Body of pancreas (tissue), 4 donors: ENCODE results near the gene ZNF516. TPM values are rescaled to one million over a fixed set of nuclear protein-coding genes. Genes with fewer than 3 reads are reported as not detected.

Experiments used
- ATAC-seq: fragments of 150-250 bp; one replicate; pipeline ENCODE4 v1.9.1; 2016
- DNase-seq, 4 donors: peaks; one replicate each; pipeline ENCODE4 v3.0.0-alpha.2; 2019
- H3K27ac ChIP-seq, 4 donors: fragments of 200-600 bp; sonication (generic); 1 replicate in 3 of 4; 2 replicates in 1 of 4; pipeline versions ENCODE4 v1.5.1 to v1.6.1; 2016 to 2019; ENCODE audit warnings: mild to moderate bottlenecking in 1 of 4, mixed read lengths in 1 of 4, moderate library complexity in 1 of 4
- H3K27me3 ChIP-seq, 2 donors: fragments of 200-600 bp; sonication (generic); one replicate each; pipeline ENCODE4 v1.6.0; 2016; ENCODE audit warnings: mild to moderate bottlenecking in 1 of 2
- H3K36me3 ChIP-seq, 2 donors: fragments of 200-600 bp; sonication (generic); replicated peaks in 1 of 2; 2 replicates each; pipeline ENCODE4 v1.5.1; 2016; ENCODE audit warnings: low read depth in 2 of 2; ENCODE audit not compliant: insufficient read depth in 1 of 2
- H3K4me1 ChIP-seq: fragments of 200-600 bp; sonication (generic); one replicate; pipeline ENCODE4 v1.6.0; 2016
- H3K4me3 ChIP-seq, 2 donors: fragments of 200-600 bp; sonication (generic); 1 replicate in 1 of 2; 2 replicates in 1 of 2; pipeline ENCODE4 v1.5.1; 2016 to 2019
- H3K9me3 ChIP-seq, 3 donors: fragments of 200-600 bp; sonication (generic); 1 replicate in 2 of 3; 2 replicates in 1 of 3; pipeline ENCODE4 v1.5.1; 2016
- CTCF ChIP-seq, 7 experiments: fragments of 450-650 bp in 4 of 7; fragments of 200-600 bp in 3 of 7; sonication (generic) in 3 of 7; IDR thresholded peaks; one replicate each; pipeline ENCODE4 v1.5.1; 2016 to 2019; ENCODE audit warnings: antibody characterized with exemption in 7 of 7
- POLR2A ChIP-seq, 3 donors: fragments of 450-650 bp; IDR thresholded peaks; one replicate each; pipeline ENCODE4 v1.6.1; 2016; ENCODE audit warnings: antibody characterized with exemption in 3 of 3, mild to moderate bottlenecking in 2 of 3
- WGBS, 2 donors: methylation state at CpG; one replicate each; pipeline ENCODE4 v1.1.5; 2017; 5-methylcytosine and 5-hydroxymethylcytosine counted together
- intact Hi-C: fragments of 100-400 bp; cut with DNase I; formaldehyde crosslinking; loops from one replicate; pipeline ENCODE4 v1.15.1; 2023
- total RNA-seq, 2 donors: library from RNA; depleted of rRNA; stranded (reverse); fragments of >200 nt; gene quantifications; one replicate each; pipeline ENCODE4 v1.1.0, GENCODE V29; 2016

Gene ZNF516
- total RNA-seq, 2 donors from 2014 or later, result 13.5 to 16.5 TPM

GRCh38 chr18:76338088-76338487 is 157.0 kb downstream of the ZNF516 start:
- Histone ChIP-seq H3K27ac (no peak overlapping the region), H3K9me3 (no peaks in the 10 kb centered on the region), H3K27me3 (no peaks in the 10 kb centered on the region), H3K36me3 (no peaks in the 10 kb centered on the region), H3K4me3 (no peak overlapping the region), H3K4me1 (no peaks in the 10 kb centered on the region)
- DNase-seq (no peak), ATAC-seq (no peak)
- no peak for TF ChIP-seq CTCF (IDR thresholded peaks at IDR 0.05)
- TF ChIP-seq POLR2A (IDR thresholded peaks at IDR 0.05), result no peak
- intact Hi-C loops, result no loop called here
- WGBS, 2 donors, result 79 to 81% methylated on average over 9 of the region's 9 CpGs

GRCh38 chr18:76335859-76336640 is 159.0 kb downstream of the ZNF516 start:
- Histone ChIP-seq H3K27ac (no peak overlapping the region), H3K4me3 (no peak overlapping the region), H3K9me3 (no peaks in the 10 kb centered on the region), H3K4me1 (no peaks in the 10 kb centered on the region), H3K36me3 (no peaks in the 10 kb centered on the region), H3K27me3 (no peaks in the 10 kb centered on the region)
- no peak for ATAC-seq
- 74 to 82% methylated on average over 10 of the region's 10 CpGs for WGBS, 2 donors
- intact Hi-C loops, result no loop called here
- TF ChIP-seq CTCF (IDR thresholded peaks at IDR 0.05), result no peak
- no peak for TF ChIP-seq POLR2A (IDR thresholded peaks at IDR 0.05)
- DNase-seq, result no peak

GRCh38 chr18:76328140-76328539 is 166.9 kb downstream of the ZNF516 start:
- H3K27me3 ChIP-seq, result no peaks in the 10 kb centered on the region
- no peaks in the 10 kb centered on the region for H3K9me3 ChIP-seq
- 83 to 90% methylated on average over 3 to 4 of the region's 4 CpGs for WGBS, 2 donors
- ATAC-seq (no peak), DNase-seq (no peak)
- H3K4me3 ChIP-seq, result no peak overlapping the region
- H3K36me3 ChIP-seq, result no peaks in the 10 kb centered on the region
- peaks cover 5% of the 10 kb centered on the region for H3K4me1 ChIP-seq
- TF ChIP-seq POLR2A (IDR thresholded peaks at IDR 0.05) (no peak), CTCF (IDR thresholded peaks at IDR 0.05) (no peak)
- intact Hi-C loops, result no loop called here
- H3K27ac ChIP-seq, result no peak overlapping the region

GRCh38 chr18:76323891-76324290 is 171.2 kb downstream of the ZNF516 start:
- DNase-seq (peak in 1 of 4 donors; percentile 16), ATAC-seq (peak; percentile 53)
- H3K36me3 ChIP-seq, result no peaks in the 10 kb centered on the region
- no peak overlapping the region for H3K27ac ChIP-seq
- 30 to 35% methylated on average over 7 of the region's 7 CpGs for WGBS, 2 donors
- H3K27me3 ChIP-seq, result no peaks in the 10 kb centered on the region
- no peak overlapping the region for H3K4me3 ChIP-seq
- no peaks in the 10 kb centered on the region for H3K9me3 ChIP-seq
- TF ChIP-seq POLR2A (IDR thresholded peaks at IDR 0.05) (no peak), CTCF (IDR thresholded peaks at IDR 0.05) (no peak)
- intact Hi-C loops, result no loop called here
- peaks cover 5% of the 10 kb centered on the region for H3K4me1 ChIP-seq

- ATAC-seq (no peak), DNase-seq (no peak)
- intact Hi-C loops, result no loop called here
- TF ChIP-seq POLR2A (IDR thresholded peaks at IDR 0.05) (no peak), CTCF (IDR thresholded peaks at IDR 0.05) (no peak)
- H3K27me3 ChIP-seq, result no peaks in the 10 kb centered on the region
- H3K4me1 ChIP-seq, result peaks cover 5% of the 10 kb centered on the region
- H3K9me3 ChIP-seq, result no peaks in the 10 kb centered on the region
- H3K4me3 ChIP-seq, result no peak overlapping the region
- H3K36me3 ChIP-seq, result no peaks in the 10 kb centered on the region
- 87 to 89% methylated on average over 7 of the region's 7 CpGs for WGBS, 2 donors
- H3K27ac ChIP-seq, result no peak overlapping the region
Measured at GRCh38 chr18:76322686-76323085, 172.4 kb downstream of the ZNF516 start.
